Measurements from ENCODE around the gene SOX18. TPM values are rescaled to one million over a fixed set of nuclear protein-coding genes. Genes with fewer than 3 reads are reported as not detected.

Gene SOX18
- total and polyA plus RNA-seq, 2 donors (not counting 1 experiment from before 2014, with no cell fraction given), result not detected

DNA sequence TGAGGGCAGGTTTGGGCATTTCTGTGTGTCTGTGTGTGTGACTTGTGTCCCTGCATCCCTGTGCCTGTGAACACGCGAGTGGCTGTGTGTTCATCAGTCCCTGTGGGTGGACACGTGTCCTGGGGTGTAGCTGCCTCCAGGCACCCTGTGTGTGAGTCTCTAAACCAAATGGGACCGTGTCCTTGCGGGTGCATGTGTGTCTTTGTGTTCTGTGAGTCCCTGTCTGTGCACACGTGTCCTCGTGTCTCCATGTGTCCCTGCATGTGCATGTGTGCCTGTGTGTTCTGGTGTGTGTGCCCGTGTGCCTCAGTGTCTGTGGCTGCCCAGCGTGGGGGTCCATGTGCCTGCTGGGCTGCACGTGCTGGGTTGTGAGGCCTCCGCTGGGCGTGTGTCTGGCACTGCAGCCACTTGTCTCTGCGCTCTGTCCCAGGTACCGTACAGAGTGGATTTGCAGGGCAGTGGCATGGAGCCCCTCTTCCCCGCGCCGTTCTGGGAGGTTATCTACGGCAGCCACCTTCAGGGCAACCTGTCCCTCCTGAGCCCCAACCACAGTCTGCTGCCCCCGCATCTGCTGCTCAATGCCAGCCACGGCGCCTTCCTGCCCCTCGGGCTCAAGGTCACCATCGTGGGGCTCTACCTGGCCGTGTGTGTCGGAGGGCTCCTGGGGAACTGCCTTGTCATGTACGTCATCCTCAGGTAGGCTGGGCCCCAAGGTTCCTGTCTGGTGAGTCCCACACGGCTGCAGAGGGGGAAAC, 43.0 kb upstream of the SOX18 start:
- H3K27ac ChIP-seq (ENCODE audit: insufficient read depth, low read length), result no peak overlapping the region
- no peaks in the 10 kb centered on the region for H4K20me1 ChIP-seq (ENCODE audit: control insufficient read depth, extremely low read depth, insufficient read depth, low read length)
- H3K4me2 ChIP-seq (ENCODE audit: extremely low read depth, insufficient read depth, low read length), result no peak overlapping the region
- no peak overlapping the region for H3K4me3 ChIP-seq (replicated peaks in 1 of 4; ENCODE audit: control extremely low read depth in 1 of 4, insufficient read depth in 1 of 4, low read depth in 3 of 4, low read length in 4 of 4)
- no peak for DNase-seq (ENCODE audit: low read depth in 2 of 2)
- H2AFZ ChIP-seq (ENCODE audit: low read length), result no peak overlapping the region
- H3K4me1 ChIP-seq (ENCODE audit: control insufficient read depth, extremely low read depth, insufficient read depth, low read length), result no peaks in the 10 kb centered on the region
- no peaks in the 10 kb centered on the region for H3K9me3 ChIP-seq (ENCODE audit: control insufficient read depth, insufficient read depth, low read depth, low read length)
- H3K27me3 ChIP-seq (ENCODE audit: control insufficient read depth, insufficient read depth, low read length), result no peaks in the 10 kb centered on the region
- H3K36me3 ChIP-seq (ENCODE audit: control insufficient read depth, insufficient read depth, low read length), result no peaks in the 10 kb centered on the region
- H3K9ac ChIP-seq (ENCODE audit: insufficient read depth, low read length), result no peak overlapping the region
- no peaks in the 10 kb centered on the region for H3K79me2 ChIP-seq (ENCODE audit: control insufficient read depth, insufficient read depth, low read length)
- no peak for TF ChIP-seq EZH2 (IDR thresholded peaks at IDR 0.05; ENCODE audit: low read length, missing control alignments)
- TF ChIP-seq, protein P1, sequence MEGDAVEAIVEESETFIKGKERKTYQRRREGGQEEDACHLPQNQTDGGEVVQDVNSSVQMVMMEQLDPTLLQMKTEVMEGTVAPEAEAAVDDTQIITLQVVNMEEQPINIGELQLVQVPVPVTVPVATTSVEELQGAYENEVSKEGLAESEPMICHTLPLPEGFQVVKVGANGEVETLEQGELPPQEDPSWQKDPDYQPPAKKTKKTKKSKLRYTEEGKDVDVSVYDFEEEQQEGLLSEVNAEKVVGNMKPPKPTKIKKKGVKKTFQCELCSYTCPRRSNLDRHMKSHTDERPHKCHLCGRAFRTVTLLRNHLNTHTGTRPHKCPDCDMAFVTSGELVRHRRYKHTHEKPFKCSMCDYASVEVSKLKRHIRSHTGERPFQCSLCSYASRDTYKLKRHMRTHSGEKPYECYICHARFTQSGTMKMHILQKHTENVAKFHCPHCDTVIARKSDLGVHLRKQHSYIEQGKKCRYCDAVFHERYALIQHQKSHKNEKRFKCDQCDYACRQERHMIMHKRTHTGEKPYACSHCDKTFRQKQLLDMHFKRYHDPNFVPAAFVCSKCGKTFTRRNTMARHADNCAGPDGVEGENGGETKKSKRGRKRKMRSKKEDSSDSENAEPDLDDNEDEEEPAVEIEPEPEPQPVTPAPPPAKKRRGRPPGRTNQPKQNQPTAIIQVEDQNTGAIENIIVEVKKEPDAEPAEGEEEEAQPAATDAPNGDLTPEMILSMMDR (conservative IDR thresholded peaks at IDR 0.05 in 1 of 2, IDR thresholded peaks at IDR 0.05 in 1 of 2; ENCODE audit: low read depth in 1 of 2, low read length in 2 of 2), result no peak

DNA sequence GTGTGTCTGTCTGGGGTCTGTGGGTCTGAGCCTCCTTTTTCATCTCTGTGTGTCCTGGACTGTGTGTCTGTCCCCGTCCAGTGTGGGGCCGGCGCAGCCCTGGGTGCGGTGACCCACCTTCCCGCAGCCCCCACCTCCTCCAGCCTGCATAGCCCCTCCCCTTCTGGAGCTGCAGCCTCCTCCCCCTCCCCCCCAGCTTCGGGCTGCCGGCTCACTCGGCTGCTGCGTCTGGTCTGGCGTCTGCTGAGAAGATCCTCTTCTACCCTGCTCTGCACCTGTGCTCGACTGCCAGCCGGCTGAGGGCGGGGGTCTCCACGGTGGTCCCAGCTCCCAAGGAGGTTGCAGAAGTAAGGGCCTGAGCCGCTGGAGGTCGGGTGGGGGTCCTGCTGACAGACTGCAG, 42.3 kb upstream of the SOX18 start:
- Histone ChIP-seq H3K27ac (ENCODE audit: insufficient read depth, low read length) (no peak overlapping the region), H3K36me3 (ENCODE audit: control insufficient read depth, insufficient read depth, low read length) (no peaks in the 10 kb centered on the region), H4K20me1 (ENCODE audit: control insufficient read depth, extremely low read depth, insufficient read depth, low read length) (no peaks in the 10 kb centered on the region), H2AFZ (ENCODE audit: low read length) (no peak overlapping the region), H3K4me2 (ENCODE audit: extremely low read depth, insufficient read depth, low read length) (no peak overlapping the region), H3K27me3 (ENCODE audit: control insufficient read depth, insufficient read depth, low read length) (no peaks in the 10 kb centered on the region), H3K9ac (ENCODE audit: insufficient read depth, low read length) (no peak overlapping the region), H3K4me1 (ENCODE audit: control insufficient read depth, extremely low read depth, insufficient read depth, low read length) (no peaks in the 10 kb centered on the region), H3K9me3 (ENCODE audit: control insufficient read depth, insufficient read depth, low read depth, low read length) (no peaks in the 10 kb centered on the region), H3K79me2 (ENCODE audit: control insufficient read depth, insufficient read depth, low read length) (no peaks in the 10 kb centered on the region), H3K4me3 (replicated peaks in 1 of 4; ENCODE audit: control extremely low read depth in 1 of 4, insufficient read depth in 1 of 4, low read depth in 3 of 4, low read length in 4 of 4) (no peak overlapping the region)
- DNase-seq (ENCODE audit: low read depth in 2 of 2), result no peak
- TF ChIP-seq, protein P1 (conservative IDR thresholded peaks at IDR 0.05 in 1 of 2, IDR thresholded peaks at IDR 0.05 in 1 of 2; ENCODE audit: low read depth in 1 of 2, low read length in 2 of 2), result no peak
- no peak for TF ChIP-seq EZH2 (IDR thresholded peaks at IDR 0.05; ENCODE audit: low read length, missing control alignments)

DNA sequence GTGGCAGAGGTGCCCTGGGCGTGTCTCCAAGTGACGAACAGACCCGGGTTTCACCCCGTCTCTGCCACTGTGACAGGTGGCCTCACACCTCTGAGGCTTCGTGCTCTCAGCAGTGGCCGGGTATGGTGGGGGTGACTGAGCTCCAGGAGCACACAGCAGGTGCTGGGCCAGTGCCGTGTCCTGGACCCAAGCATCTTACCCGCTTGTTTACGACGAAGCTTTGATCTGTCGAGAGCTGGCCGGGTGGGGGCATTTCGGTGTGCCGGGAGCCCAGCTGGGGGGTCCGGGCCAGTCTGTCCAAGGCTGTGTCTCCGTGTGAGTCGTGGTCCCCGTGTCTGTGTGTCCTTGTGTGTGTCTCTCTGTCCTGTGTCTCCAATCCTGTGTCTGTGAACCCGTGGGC, 41.9 kb upstream of the SOX18 start:
- Histone ChIP-seq H2AFZ (ENCODE audit: low read length) (no peak overlapping the region), H3K4me1 (ENCODE audit: control insufficient read depth, extremely low read depth, insufficient read depth, low read length) (no peaks in the 10 kb centered on the region), H3K27me3 (ENCODE audit: control insufficient read depth, insufficient read depth, low read length) (no peaks in the 10 kb centered on the region), H3K9ac (ENCODE audit: insufficient read depth, low read length) (no peak overlapping the region), H4K20me1 (ENCODE audit: control insufficient read depth, extremely low read depth, insufficient read depth, low read length) (no peaks in the 10 kb centered on the region), H3K79me2 (ENCODE audit: control insufficient read depth, insufficient read depth, low read length) (no peaks in the 10 kb centered on the region), H3K4me2 (ENCODE audit: extremely low read depth, insufficient read depth, low read length) (no peak overlapping the region), H3K27ac (ENCODE audit: insufficient read depth, low read length) (no peak overlapping the region), H3K36me3 (ENCODE audit: control insufficient read depth, insufficient read depth, low read length) (no peaks in the 10 kb centered on the region), H3K9me3 (ENCODE audit: control insufficient read depth, insufficient read depth, low read depth, low read length) (no peaks in the 10 kb centered on the region), H3K4me3 (replicated peaks in 1 of 4; ENCODE audit: control extremely low read depth in 1 of 4, insufficient read depth in 1 of 4, low read depth in 3 of 4, low read length in 4 of 4) (no peak overlapping the region)
- no peak for DNase-seq (ENCODE audit: low read depth in 2 of 2)
- TF ChIP-seq, protein P1 (conservative IDR thresholded peaks at IDR 0.05 in 1 of 2, IDR thresholded peaks at IDR 0.05 in 1 of 2; ENCODE audit: low read depth in 1 of 2, low read length in 2 of 2), result no peak
- TF ChIP-seq EZH2 (IDR thresholded peaks at IDR 0.05; ENCODE audit: low read length, missing control alignments), result no peak

Data from fibroblast of lung (primary cell).